Measurements from ENCODE around the gene KAT5.
"Not testable (repeated sequence)": the region's sequence is repeated elsewhere in the genome, so short reads cannot be mapped to it uniquely, and the experiment has no call there.

The KAT5 gene

GRCh38 chr11:65709661-65710060 lies 2.4 kb upstream of the KAT5 start:
- DNase-seq (ENCODE audit: low spot score) = no peak

DNA sequence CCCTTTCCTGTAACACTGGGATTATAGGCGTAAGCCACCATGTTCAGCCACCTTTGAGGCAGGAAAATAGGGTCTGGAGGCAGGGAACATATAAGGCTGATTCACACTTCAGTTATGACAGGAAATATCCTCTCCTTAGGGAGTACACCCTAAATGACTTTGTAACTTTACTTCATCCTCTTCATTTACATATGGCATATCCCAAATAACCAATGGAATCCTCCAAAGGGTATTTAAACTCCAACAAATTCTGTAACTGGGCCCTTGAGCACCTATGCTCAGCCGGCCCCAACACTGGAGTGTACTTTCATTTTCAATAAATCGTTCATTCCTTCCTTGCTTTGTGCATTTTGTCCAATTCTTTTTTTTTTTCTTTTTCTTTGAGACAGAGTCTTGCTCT lies 1.6 kb upstream of the KAT5 start:
- no peak for DNase-seq (ENCODE audit: low spot score)

DNA sequence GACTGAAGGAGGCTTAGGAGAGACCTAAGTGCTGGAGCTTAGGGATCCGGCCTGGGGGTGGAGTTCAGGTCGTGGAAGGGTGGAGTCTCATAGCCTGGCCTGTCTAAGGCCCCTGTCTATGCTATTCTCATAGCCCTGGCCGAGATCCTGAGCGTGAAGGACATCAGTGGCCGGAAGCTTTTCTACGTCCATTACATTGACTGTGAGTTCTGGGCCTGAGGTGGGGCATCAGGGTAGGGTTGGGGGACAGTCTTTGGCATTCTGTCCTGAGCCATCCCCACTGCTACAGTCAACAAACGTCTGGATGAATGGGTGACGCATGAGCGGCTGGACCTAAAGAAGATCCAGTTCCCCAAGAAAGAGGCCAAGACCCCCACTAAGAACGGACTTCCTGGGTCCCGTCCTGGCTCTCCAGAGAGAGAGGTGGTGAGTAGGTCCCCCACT lies 603 bp downstream of the KAT5 start:
- no peak for DNase-seq (ENCODE audit: low spot score)

- no peak for DNase-seq (ENCODE audit: low spot score)
Measured at GRCh38 chr11:65713212-65713969, 1.3 kb downstream of the KAT5 start.

GRCh38 chr11:65714433-65714832 lies 2.4 kb downstream of the KAT5 start:
- no peak for DNase-seq (ENCODE audit: low spot score)

GRCh38 chr11:65716302-65716701 lies 4.2 kb downstream of the KAT5 start:
- no peak for DNase-seq (ENCODE audit: low spot score)

GRCh38 chr11:65716774-65717405 lies 4.8 kb downstream of the KAT5 start:
- DNase-seq (ENCODE audit: low spot score) = no peak

DNA sequence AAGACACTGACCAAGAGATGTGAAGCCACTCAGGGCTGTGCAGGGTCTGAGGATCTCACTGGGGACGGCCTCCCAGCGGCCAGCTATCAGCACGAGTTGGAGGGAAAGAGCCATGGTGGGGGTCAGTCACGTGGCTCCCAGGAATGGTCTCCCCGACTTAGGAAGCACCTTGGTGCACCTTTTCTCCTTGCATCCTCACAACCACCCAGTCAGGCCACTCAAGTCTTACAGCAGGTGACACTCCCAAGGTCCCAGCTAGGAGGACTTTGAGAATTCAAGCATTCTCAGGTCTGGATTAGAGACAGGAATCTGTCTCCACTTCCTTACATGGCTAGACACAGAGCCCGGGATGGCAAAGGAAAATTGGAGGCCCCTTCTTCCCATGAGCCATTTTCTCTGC lies 5.9 kb downstream of the KAT5 start:
- DNase-seq (ENCODE audit: low spot score) = no peak

- no peak for DNase-seq (ENCODE audit: low spot score)
Measured at GRCh38 chr11:65718531-65718930, 6.5 kb downstream of the KAT5 start.

- DNase-seq (ENCODE audit: low spot score) = no peak
Measured at GRCh38 chr11:65718964-65719492, 7.0 kb downstream of the KAT5 start.

DNA sequence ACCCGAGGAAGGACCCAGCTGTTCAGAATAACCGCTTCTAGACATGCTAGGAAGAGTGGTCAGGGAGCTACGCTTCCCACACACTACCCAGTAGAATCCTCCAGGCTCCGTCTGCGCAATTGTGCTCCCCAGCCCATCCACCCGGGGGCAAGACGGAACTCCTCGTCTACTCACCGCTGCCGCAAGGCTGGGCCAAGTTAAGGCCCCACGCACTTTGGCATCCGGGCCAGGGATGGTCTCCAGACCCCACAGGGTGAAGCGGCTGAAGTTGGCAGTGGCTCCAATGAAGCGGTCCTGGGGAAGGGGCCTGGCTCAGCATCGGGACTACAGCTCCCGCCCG lies 7.8 kb downstream of the KAT5 start:
- no peak for DNase-seq (ENCODE audit: low spot score)

DNA sequence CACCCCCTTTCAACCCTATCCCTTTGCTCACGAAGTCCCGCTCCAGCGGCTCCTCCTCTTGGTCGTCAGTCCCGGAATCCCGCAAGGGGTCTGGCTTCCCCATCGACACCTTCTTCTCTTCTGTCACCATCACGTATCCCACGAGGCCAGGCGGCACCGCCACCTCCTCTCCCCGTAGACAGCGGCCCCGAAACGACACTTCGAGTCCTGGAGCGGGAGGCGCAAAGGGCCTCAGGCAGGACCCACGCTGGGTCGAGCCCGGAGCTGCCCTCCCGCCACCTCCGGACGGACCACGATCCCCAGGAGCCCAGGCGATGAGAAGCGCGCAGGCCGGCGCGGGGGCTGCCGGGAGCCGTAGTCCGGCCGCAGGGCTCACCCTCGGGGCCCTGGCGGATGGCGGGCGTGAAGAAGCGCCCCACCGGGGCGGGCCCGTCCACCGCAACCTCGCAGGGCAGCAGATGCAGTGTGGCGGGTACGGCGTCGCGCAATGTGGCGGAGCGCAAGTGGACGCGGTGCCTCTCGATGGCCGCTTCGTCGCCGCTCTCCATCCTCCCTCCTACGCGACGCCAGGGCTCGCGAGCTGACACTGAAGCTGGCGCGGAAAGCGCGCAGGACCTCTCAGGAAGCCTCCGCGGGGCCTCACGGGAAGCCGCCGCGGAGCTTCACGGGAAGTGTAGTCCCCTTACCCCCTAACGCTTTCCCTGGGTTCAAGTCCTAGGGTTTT lies 8.3 kb downstream of the KAT5 start, which contains the start of gene RNASEH2C:
RNASEH2C (minus strand) TSS at position 588 of the 724 bp plus-strand sequence; CDS start at position 548, 40 bp downstream.
- peak; percentile 62 for DNase-seq (ENCODE audit: low spot score)

- DNase-seq (ENCODE audit: low spot score) = no peak
Measured at GRCh38 chr11:65722261-65722660, 10.2 kb downstream of the KAT5 start.

DNA sequence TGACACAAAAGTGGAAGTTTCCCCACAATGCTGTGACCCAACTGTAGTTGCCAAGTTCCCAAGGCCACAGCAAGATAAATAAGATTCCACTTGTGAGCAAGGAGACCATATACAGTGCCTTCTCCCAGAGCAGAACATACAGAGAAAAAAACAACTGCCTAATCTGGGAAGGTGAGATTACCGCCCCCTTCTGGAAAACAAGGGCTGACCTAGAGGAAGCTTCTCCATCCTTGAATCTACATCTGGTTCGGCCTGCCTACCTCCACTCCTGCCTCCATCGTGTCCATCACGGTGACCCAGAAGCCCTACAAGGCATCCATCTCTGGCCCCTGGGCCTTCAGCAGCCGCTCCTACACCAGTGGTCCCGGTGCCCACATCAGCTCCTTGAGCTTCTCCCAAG lies 14.6 kb downstream of the KAT5 start:
- no peak for DNase-seq (ENCODE audit: low spot score)

DNA sequence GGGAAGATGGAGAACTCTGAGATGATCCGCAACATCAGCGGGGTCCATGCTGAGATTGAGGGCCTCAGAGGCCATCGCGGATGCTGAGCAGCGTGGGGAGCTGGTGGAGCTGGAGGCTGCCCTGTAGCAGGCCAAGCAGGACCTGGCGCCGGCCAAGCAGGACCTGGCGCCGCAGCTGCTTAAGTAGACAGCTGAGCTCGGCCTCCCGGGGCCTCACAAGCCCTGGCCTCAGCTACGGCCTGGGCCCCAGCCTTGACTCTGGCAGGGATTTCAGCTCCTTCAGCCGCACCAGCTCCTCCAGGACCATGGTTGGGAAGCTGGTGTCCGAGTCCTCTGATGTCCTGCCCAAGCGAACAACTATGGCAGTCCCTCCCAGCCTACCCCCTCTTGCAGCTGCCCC lies 15.8 kb downstream of the KAT5 start:
- no peak for DNase-seq (ENCODE audit: low spot score)

GRCh38 chr11:65730461-65730860 lies 18.4 kb downstream of the KAT5 start:
- DNase-seq (ENCODE audit: low spot score) = no peak

GRCh38 chr11:65735111-65735510 lies 23.1 kb downstream of the KAT5 start:
- not testable (repeated sequence) for DNase-seq (ENCODE audit: low spot score)

GRCh38 chr11:65736810-65737209 lies 24.8 kb downstream of the KAT5 start:
- no peak for DNase-seq (ENCODE audit: low spot score)

- DNase-seq (ENCODE audit: low spot score) = no peak
Measured at GRCh38 chr11:65739022-65739421, 27.0 kb downstream of the KAT5 start.

GRCh38 chr11:65741185-65741584 lies 29.1 kb downstream of the KAT5 start:
- no peak for DNase-seq (ENCODE audit: low spot score)

DNA sequence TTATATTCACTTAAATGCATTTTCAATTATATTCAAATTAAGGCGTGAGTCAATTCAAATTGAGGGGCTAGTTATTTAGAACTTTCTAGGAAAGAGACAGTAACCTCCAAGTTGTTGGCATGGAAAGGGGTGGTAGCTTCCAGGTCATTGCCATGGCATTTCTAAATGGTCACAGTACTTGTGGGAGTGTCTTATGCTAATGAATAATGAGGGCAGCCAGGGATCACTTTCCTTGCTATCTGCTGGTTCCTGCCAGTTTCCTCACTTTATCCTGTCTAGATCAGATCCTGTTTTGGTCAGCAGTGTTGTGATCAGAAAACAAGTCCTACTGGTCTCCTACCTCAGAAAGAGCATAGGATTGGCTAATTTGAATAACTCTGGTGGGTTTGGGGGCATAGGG lies 30.3 kb downstream of the KAT5 start:
- DNase-seq (ENCODE audit: low spot score) = no peak

- DNase-seq (ENCODE audit: low spot score) = no peak
Measured at GRCh38 chr11:65743681-65744025, 31.6 kb downstream of the KAT5 start.
